ENCODE data around the gene FREM3. TPM values are rescaled to one million over a fixed set of nuclear protein-coding genes. Genes with fewer than 3 reads are reported as not detected.
"Not testable (repeated sequence)": the region's sequence is repeated elsewhere in the genome, so short reads cannot be mapped to it uniquely, and the experiment has no call there.

Gene FREM3
- 0.19 TPM for total RNA-seq
- long read RNA-seq: 0 reads

DNA sequence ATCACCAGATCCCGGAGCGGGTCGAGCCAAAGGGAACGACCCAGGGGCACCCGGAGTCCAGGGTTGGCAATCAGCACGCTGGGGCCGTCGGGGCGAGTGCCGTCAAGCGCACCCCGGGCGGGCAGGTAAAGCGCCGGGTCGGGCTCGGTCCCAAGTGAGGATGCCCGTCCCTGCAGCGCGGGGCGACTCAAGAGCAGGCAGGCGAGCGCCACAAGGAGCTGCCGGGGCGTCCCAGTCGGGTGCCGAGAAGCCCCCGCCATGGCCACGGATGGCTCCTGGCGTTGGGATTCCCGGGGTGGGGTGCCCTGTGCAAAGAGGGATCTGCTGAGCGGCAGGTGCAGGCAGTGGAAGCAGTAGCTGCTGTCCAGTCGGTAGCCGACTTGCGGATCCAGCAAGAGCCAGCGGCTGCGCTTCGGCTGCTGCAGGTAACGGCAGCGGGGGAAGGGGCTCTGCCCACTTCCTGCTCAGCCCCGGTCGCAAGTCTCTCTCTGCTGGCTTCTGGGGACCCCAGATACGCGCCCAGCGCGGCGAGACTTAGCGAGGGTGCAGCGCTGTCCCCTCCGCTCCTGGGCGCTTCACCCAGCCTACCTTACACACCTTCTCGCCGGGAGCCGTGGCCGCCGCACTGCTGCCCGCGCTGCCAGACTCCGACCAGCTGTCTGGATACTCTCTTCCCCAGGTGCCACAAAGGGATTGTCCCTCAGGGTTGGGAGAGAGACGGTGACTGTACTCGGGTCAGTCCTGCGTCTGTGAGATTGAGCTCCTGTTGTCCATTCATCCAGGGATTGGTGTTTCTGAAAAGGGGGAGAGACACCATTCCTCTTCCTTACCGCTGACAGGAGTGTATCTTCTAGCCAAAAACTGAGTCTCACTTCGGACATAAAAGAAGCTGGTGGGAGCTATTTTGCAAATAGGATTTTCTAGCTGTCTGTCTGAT, at the start of gene FREM3:
Gene FREM3 (minus strand): TSS at position 260 of the 937 bp plus-strand sequence. CDS start 0 bp downstream, at position 260.
- ATAC-seq (ENCODE audit: poor library complexity) (peak; percentile 49), DNase-seq (no peak)
- intact Hi-C loops (cut with DNase I): no loop called here

GRCh38 chr4:143745874-143746273, 45.4 kb upstream of the FREM3 start:
- DNase-seq (no peak), ATAC-seq (ENCODE audit: poor library complexity) (no peak)
- intact Hi-C loops (cut with DNase I): no loop called here

DNA sequence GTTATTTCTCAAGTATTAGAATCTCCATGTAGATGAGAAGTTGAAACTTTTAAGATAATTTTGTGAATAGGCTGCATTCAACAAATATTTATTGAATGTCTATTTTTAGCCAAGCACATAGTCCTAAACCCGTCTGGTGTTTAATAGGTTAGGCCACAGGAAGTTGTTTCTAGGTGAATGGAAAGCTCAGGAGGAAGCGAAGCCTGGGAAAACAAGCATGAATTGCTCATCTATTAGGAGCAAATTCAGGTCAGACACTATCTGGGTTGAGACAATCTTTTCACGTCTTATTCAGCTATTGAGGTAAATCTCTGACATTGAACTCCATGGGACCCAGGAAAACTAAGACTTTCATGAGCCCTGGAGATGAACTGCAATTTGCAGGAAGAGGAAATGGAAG, 43.1 kb upstream of the FREM3 start:
- DNase-seq (no peak), ATAC-seq (ENCODE audit: poor library complexity) (no peak)
- intact Hi-C loops (cut with DNase I): no loop called here

GRCh38 chr4:143742834-143743233, 42.4 kb upstream of the FREM3 start:
- DNase-seq (no peak), ATAC-seq (ENCODE audit: poor library complexity) (no peak)
- intact Hi-C loops (cut with DNase I): no loop called here

- intact Hi-C loops (cut with DNase I): no loop called here
- DNase-seq (no peak), ATAC-seq (ENCODE audit: poor library complexity) (no peak)
These were observed 36.4 kb upstream of the FREM3 start for GRCh38 chr4:143736861-143737260.

- DNase-seq; ATAC-seq (ENCODE audit: poor library complexity); intact Hi-C loops (cut with DNase I): not testable (repeated sequence)
These were observed 35.6 kb upstream of the FREM3 start for GRCh38 chr4:143736061-143736460.

GRCh38 chr4:143728166-143728565, 27.7 kb upstream of the FREM3 start:
- no peak for DNase-seq
- intact Hi-C loops (cut with DNase I): no loop called here
- ATAC-seq (ENCODE audit: poor library complexity): no peak

- intact Hi-C loops (cut with DNase I): no loop called here
- ATAC-seq (ENCODE audit: poor library complexity): no peak
- no peak for DNase-seq
These were observed 26.2 kb upstream of the FREM3 start for GRCh38 chr4:143726714-143727113.

DNA sequence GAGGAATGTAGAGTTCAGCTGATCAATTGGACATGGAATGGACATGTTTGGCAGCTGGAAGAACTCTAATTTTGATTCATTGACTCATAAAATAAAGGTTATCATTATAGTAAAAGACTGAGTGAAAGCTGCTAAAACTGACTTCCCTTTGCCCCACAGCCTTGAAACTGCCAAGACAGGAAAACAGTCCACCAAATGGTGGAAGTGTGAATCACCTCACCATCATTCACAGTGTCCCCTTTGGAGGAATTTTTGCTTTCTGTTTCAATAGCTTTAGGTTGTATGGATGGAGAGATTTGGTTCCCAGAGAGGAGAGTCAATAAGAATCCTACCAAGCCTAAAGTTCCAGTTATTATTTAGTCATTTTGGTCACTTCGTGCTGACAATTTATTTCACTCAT, 20.8 kb upstream of the FREM3 start:
- intact Hi-C loops (cut with DNase I): no loop called here
- DNase-seq: no peak
- ATAC-seq (ENCODE audit: poor library complexity): no peak

GRCh38 chr4:143718748-143719147, 18.3 kb upstream of the FREM3 start:
- ATAC-seq (ENCODE audit: poor library complexity); DNase-seq; intact Hi-C loops (cut with DNase I): not testable (repeated sequence)

DNA sequence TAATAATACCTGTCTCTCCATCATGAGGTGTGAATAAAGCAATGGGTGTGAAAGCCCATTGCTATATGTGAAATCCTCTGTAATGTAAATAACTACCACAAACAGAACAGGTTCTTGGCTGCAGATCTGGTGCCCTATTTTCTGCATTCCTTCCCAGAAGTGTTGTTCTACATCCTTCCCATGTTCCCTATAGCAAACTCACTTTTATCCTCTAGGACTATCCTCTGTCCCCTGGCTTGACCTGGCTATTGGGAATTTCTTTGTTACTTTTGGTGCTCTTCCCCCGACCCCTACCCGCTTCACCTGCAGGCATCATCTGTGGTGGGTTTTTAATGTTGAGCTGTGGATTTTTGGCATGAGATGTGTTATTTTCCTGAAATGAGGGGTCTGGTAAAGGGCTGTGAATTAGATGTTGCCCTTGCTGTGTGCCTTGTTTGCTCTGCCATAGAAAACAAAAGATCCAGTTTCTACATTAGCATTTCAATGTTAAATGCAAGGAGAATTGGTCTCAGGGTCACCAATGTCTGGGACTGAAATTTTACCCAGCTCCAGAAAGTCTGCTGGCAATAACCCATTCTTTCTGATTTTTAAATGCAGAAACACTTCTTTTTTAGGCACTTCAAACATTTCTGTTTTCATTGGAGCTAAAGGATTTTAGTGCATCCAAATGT, 13.6 kb upstream of the FREM3 start:
- DNase-seq (no peak), ATAC-seq (ENCODE audit: poor library complexity) (no peak)
- intact Hi-C loops (cut with DNase I): no loop called here

GRCh38 chr4:143713553-143713952, 13.1 kb upstream of the FREM3 start:
- DNase-seq: no peak
- ATAC-seq (ENCODE audit: poor library complexity): no peak
- intact Hi-C loops (cut with DNase I): no loop called here

DNA sequence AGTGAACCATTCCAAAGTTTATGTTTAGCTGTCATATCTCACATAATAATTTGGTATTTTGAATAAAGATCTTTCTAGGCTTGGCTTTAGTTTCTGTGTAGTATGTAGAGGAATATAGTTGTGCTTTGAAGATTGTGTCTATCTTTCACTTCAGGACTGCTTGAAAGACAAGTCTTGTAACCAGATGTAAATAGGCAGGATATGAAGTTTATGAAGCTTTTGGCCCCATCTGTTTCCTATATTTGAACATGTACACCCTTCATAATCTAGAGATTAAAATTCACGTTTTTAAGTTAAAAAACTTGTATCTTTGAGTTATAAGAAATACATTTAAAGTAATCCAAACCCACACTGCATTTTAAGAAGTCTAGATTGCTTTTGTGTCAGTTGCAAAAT, 11.7 kb upstream of the FREM3 start:
- intact Hi-C loops (cut with DNase I): no loop called here
- DNase-seq (no peak), ATAC-seq (ENCODE audit: poor library complexity) (no peak)

DNA sequence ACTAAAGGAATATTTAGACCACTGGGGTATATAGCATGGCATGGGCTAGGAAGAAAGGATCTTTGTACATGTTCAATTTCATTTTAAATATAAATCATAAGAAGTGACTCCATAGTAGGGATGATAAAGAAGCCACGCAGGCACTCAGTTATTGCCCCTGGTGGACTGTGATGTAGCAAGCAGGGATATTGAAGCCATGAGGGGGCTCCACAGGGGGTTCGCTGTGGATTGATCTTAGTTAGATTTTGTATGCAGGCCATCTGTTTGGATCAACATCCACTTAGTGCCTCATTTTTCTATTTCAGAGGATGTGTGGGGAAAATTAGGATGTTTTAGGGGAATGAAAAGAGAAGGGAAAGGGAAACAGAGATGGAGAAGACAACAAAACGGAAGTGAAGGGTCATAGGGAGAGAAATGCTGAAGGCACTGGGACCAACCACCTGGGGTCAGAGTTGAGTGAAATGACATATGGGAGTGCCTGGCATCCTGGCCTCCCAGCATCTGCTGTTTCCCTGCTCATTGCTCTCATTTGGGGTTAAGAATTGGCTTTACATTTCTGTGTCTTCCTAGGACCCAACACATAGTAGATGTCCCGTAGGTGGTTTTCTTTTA, 11.2 kb upstream of the FREM3 start:
- intact Hi-C loops (cut with DNase I): no loop called here
- ATAC-seq (ENCODE audit: poor library complexity): no peak
- no peak for DNase-seq

- ATAC-seq (ENCODE audit: poor library complexity) (no peak), DNase-seq (no peak)
- intact Hi-C loops (cut with DNase I): no loop called here
These were observed 890 bp upstream of the FREM3 start for GRCh38 chr4:143701365-143701764.

GRCh38 chr4:143700046-143700415, 444 bp downstream of the FREM3 start:
- intact Hi-C loops (cut with DNase I): no loop called here
- ATAC-seq (ENCODE audit: poor library complexity): peak; percentile 70
- peak; percentile 56 for DNase-seq

- intact Hi-C loops (cut with DNase I): no loop called here
These were observed 987 bp downstream of the FREM3 start for GRCh38 chr4:143699331-143700045.

GRCh38 chr4:143693856-143694255, 6.6 kb downstream of the FREM3 start:
- intact Hi-C loops (cut with DNase I): no loop called here
- ATAC-seq (ENCODE audit: poor library complexity): no peak
- DNase-seq: no peak

More at GRCh38 chr4:143699331-143700045, 987 bp downstream of the FREM3 start:
- ATAC-seq (ENCODE audit: poor library complexity) (peak; percentile 43), DNase-seq (no peak)

GRCh38 chr4:143692241-143692640, 8.2 kb downstream of the FREM3 start:
- intact Hi-C loops (cut with DNase I): no loop called here

More at GRCh38 chr4:143692241-143692640, 8.2 kb downstream of the FREM3 start:
- no peak for DNase-seq
- no peak for ATAC-seq (ENCODE audit: poor library complexity)

All from Right ventricle myocardium superior (tissue), 1 donor.